Activated CD4-positive, alpha-beta T cell treated with anti-CD3 and anti-CD28 coated beads for 48 hours (primary cell): ENCODE data around the gene ZNF521.

Experiments used
- DNase-seq: peaks from one replicate; pipeline ENCODE4 v3.0.0-alpha.2; 2020

Gene ZNF521

DNA sequence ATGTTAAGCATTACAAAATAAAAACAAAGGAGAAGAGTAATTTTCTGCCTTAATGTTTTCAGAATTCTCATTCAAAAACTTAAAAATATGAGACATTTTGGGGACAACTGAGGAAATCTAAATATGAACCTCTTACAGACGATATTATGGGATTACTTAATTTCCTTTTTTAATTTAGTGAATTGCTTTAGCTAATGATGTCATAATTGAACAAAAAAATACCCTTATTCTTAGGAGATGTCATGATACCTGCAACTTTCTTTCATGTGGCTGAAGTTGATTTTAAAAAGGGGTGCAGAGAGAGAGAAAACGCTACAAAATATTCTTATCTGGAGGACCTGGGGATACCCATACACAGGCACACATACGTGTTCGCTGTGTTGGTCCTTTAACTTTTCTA lies 129.3 kb downstream of the ZNF521 start:
- DNase-seq = no peak

DNA sequence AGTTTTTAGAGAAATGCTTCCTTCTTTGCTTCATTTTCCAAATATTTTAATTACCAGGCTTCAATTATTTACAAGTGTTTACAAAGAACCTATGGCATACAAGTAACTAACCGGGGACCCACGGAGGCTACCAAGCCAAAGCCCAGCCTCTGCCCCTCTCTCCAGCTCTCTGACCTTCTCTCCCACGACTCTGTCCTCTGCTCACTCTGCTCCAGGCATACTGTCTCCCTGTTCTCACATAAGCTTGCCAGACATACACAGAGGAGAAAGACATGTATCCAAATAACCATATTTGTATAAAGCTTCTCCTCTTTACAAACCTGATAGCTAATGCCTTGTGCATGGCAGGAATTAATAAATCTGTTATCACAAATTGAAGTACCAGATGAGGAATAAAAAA lies 141.3 kb downstream of the ZNF521 start:
- no peak for DNase-seq

DNA sequence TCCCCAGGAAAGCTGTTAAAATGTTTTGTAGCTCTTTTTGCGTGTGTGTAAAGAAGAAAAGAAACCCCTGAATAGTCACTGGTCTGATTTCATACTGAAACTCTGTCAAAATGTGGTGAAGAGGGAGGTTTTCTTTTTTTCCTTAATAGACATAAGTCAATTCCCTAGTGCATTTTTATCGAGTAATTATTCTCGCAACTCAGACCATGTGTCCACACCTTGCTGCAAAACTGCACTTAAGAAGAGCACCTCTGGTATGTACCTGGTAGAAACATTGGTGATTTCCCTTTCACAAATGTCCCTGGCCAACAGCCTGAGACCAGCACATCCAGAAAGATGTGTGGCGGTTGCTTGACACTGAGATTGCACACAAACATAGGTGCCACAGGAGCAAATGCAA lies 159.9 kb downstream of the ZNF521 start:
- DNase-seq = no peak

DNA sequence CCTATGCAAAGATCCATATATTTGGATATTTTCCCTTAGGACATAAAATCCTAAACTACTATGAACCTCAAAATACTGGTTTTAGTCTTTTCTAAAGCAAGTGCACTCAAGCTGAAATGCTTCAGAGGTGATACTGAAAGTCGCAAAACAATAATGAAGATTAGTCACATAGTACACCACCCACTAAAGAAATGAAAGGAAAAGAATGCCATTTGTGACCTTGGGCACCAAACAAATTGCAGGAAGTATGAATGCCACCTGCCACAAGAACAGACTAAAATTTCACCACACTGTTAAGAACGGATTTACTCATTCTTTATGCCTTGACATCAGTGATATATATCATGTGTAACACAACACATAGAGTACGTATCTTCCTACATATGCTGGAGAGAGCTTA lies 161.5 kb downstream of the ZNF521 start:
- no peak for DNase-seq

DNA sequence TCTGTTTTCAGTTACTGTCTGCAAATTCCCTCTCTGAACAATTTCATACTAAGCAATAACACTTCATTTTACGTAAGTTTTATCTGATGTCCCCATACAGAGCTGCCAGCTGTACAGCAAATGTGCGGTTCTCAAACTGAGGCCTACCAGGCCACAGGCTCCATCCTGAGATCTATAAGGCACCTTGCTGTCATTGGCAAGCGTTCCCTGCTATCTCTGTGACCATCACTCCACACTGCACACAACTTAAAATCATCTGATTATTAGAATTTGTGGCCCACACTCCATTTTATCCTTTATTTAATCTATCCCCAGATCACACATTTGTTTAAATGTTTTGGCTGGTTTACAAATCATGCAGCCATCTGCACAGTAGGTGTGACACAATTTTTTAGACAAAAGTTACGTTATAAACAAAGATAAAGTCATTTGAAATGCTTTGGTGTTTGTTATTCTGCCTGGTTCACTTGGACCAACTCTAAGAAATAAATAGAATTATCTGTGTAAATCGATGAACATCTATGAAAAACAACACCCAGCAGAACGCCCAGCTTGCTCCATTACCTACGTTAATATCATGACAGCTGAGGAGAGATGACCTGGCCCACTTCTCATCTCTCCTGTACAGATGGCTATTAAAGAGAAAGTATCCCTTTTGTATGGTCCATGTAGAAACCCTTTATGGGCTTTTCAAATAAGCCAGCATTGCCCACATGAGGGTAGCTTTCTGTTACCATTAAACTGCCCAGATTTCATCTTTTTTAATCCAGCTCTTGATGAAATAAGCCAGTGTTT lies 162.4 kb downstream of the ZNF521 start:
- DNase-seq = no peak

DNA sequence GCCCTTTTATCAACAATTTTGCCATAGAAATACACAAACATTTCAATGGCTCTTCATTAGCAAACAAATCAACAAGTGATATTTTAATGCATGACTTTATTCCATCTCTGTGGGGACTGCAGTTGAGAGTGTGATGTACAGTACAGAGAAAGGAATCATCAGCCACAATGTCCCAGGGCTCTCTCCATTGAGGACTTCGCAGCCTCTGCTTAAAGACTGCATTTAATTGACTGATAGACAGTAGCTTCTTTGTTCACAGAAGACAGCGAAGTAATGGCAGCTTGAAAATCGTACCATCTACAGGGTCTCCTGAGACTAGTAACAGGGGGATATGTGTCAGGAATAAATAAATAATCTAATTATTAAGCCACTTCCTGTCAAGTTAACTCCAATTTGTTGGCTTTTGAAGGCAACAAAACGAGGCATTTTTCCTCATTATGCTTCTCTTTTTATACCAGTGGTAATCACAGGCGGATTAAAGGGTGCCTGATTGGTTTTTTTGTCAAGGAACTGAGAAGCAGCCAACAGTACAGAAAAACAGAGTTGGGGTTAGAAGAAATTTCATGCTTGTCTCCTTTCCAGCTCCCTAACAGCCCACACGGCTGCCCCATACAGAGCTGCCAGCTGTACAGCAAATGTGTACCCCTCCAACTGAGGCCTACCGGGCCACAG lies 164.3 kb downstream of the ZNF521 start:
- no peak for DNase-seq

DNA sequence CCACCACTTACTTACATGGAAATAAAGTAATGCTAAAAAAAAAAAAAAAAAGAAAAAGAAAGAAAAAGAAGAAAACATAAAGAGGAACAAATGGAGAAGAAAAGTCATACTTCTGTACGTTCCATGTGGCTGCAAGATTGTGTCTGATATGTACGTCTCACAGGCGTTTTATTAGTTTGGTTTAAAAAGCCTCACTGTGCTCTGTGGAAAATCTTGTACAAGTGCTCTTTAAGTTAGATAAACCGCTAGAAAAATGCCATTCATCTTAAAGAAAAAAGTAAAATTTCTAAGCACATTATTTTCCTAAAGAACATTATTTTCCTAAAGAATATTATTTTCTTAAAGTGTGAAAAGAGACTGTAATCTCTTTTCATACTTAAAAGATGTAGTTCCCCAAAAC lies 165.1 kb downstream of the ZNF521 start:
- no peak for DNase-seq

DNA sequence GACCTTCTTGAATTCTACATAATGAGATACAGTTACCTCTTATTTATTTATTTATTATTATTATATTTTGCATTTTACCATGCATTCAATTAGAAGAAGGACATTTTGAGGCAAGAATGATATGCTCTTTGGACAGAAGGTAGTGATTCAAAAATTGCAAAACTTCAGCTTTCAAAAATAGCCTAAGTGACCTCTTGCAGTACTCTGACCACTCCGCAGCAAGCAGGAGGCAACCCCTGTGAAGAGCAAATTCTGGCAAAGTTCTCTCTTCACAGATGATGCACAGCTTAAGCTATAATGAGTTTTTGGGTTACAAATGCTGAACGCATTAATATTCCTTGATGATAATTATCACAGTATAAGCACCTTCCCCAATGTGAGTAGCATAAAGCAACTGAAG lies 170.0 kb downstream of the ZNF521 start:
- DNase-seq = no peak

DNA sequence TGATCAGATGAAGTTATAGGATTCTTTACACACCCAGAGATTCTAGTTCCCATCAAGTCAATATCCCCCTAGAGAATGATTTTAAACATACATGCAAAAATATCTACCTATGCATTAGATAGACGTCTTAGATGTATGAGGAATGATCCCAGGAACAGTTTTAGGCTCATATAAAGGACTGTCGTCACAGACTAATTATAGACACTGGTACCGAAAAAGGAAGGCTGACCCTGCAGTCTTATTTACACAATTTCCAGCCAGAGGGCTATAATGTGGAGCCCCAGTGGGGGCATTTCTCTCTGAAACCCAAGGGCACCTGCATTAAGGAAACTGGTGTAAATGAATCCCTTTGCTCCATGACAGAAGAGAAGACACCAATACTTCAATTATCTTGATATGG lies 170.4 kb downstream of the ZNF521 start:
- DNase-seq = no peak

DNA sequence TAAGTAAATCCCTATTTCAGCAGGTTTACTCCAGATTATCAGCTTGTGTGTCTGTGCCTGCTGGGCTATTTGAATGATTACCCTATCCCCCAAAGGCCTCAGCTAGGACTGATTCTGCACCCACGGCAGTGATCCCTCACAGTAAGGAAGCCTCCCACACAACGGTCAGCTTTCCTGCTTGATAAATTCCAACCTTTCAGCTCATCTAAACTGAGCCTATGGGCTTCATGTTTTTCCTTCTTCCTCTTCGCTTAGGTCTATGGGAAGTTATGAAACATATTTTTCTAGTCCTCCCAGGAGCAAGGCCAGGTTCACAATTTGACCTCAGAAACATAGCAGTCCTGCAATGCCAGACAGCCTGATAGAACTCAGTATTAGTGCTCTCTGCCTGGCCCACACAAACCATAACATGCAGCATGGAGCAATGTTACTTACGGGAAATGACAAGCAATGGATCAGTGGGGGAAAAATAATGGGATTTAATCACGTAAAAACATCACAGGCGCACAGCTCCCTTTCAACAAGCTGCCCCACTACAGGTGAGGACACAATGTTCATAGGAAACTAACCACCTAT lies 170.9 kb downstream of the ZNF521 start:
- DNase-seq = no peak

DNA sequence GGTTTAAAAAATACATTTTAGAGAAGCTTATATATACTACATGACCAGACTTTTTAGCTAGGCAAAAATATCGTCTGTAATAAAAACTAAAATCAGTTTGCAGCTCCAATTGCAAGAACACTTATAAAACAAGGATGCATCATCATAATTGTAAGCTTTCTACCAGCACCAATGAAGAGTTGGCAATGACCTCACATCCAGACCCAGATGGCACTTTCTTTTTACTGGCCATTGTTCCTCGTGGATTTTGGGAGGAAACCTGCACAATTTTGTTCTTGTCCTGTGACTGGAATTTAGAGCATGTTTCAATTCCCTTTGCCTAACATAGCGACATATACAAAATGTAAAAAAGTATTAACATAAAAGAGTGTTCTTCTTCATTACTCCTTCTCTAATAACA lies 174.3 kb downstream of the ZNF521 start:
- no peak for DNase-seq

DNA sequence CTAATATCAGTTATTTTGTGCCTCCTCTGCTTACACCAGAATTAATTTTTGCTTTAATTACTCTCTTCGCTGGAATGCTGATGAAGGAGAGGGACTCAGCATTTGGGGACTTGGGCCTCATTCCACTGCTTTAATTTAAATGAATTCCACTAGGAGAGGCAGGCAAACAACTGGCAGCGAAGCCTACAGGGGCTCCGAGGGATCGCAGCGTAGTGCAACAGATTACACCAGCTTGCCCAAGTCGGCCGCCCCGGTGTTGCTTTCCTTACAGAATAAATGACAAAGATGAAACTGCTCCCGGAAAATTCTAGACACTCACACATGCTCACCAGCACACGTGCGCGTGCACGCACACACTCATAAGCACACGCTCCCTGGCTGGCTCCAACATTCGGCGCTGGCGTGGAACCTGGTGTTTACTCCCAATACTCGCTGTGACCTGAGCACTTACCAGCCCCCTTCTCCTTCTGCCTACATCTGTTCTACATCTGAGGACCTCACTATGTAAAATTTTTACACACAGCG lies 175.4 kb downstream of the ZNF521 start:
- no peak for DNase-seq

DNA sequence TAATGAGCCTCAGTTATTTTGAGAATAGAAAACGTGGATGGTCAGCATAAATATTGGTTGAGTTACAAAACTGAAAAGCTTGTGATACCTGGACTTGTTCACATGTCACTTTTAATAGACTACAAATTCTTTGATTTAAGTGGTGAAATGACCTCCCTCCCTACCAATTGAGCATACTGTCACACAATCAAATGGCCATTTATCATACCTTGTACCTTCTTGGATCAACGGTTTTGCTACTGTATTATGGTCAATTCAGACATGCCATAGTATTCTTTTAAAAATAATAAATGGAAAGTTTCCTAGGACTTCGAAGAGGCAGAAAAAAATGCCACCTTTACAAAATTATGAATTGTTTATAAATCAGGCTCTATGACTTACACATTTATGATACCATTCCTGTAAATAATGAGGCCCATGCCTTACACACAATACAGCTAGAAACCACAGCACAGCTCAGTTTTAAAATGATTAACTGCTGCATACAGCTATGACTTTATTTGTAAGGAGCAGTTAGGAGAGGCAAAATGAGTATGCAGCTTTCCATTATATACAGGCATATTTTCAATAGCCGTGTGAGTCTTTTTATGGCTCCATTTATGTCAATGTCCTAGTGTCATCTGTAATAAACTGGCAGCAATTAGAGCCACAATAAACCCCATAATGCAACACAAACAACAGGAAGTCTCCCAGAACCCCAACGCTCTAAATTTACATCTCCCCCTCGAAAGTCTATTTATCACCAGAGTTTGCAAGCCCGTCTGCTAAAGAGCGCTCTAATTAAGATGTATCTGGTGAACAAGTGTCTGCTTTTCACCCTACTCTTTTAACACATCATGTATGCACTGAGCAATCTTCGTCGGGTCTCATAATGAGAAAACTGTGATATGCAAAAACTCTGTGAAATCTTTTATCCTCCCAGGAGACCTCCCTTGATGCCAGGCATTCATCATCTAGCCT lies 176.1 kb downstream of the ZNF521 start:
- no peak for DNase-seq

DNA sequence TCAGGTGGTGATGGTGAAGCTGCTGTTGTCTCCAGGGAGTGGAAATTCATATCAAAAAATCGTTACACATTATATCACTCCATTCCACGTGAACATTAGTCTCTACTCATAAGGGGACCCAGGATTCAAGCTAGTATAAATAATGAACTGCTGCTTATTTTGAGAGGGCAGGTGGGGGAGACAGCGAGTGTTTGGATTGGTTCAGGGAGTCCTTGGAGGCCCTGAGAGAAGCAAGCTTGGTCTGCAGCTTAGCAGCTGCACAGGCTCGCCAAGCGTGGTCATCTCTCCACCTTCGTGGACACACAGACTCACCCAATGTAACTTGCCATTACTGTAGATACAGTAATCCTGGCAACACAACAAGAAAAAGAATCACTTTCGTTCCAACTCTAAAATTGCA lies 177.6 kb downstream of the ZNF521 start:
- no peak for DNase-seq

DNA sequence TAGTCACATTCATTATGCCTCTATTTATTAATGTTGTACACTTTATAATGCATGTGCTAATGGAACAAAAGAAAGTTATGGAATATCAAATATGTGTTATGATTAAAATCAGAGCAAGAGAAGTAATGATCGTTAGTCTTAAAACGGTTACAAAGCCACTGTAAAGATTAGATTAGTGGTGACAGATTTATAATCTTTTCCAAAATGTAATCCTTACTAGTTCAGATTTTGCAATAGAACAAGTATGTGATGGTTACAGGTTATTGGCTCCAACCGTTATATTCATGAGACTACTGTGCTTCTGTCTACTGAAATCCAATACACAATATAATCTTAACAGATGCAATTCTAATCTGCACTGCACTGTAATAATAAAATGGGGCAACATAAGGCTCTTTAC lies 180.6 kb downstream of the ZNF521 start:
- no peak for DNase-seq

DNA sequence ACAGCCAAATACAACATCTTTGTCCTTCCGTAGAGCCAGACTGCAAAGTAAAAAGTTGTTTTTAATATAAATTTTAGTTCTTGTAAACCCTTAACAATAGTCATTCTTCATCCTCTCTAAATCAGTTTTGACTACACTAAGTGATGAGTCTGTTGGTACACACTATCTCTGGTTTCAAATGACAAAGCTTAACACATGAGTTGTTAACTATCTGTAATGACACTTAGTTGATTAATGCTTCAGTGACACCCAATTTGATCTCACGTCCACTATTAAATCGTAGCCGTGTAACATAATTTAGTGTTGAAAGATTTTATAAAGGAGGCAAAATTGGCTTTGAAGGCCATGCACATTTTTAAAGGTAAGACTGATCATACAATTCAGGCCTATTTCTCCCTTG lies 181.6 kb downstream of the ZNF521 start:
- no peak for DNase-seq

DNA sequence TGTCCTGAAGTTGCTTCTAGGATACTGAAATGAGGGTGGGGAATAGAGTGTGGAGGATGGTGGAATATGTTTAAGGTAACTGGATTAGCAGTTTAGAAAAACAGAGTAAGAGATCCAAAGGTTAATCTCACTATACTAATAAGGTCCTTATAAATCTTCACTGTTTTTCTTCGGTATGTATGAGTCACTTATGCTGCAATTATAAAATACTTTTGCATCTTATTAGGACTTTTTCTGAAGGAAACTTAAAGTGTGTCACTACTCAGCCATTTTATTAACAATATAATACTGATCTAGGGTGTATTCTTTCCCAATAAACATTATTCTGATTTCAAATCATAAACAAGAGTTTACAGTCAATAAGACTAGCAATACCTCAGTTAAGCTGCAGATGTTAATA lies 182.3 kb downstream of the ZNF521 start:
- no peak for DNase-seq

DNA sequence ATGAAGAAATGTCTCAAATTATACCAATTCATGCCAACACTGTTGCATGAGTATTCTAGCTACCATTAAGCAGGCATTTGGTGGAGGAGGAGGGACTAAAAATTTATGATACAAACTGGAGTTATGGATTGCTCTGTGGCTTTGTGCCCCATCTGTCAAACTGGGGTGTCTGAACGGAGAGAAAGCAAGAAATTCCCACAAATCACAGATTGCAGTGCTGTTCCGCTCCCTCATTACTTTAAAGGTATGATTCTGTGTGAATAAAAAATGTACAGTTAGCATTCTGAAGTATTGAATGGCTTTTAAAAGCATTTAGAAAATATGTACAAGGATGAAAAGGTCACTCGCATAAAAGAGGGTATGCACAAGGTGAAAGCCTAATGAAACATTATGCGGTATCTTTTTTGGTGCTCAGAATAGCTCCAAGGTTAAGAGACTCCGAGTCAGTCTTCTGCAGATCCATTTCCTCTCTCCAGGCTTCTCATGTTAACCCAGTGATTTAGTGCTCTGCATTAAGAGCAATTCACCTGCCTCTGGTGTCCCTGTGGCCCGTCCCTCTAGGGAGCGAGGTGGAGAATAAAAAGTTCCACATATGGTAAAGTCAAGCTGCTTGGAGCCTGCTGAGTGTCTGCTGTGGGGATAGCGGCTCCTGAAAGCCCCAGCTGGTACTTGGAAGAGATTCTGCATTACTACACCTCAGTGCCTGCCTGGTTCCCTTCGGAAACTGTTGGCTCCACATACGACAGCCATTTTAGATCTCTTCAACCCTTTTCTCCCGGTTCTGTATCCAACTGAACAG lies 184.2 kb downstream of the ZNF521 start:
- no peak for DNase-seq

DNA sequence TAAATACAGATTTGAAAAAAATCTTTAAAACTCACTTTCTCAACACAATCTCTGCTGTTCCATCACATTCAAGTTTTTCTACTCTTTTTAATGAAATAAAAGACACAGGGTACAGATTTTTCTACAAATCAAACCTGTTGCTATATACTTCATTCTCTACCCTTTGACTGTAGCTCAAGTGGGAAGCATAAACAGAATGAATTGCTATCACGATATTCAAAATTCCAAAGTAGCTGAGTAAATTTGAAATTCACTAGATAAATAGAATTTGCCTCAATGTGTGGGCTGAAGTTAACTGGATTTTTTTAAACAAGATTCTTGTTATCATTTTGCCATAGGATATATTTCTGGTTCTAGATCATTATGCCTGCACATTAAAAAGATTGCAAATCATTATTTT lies 185.9 kb downstream of the ZNF521 start:
- no peak for DNase-seq

DNA sequence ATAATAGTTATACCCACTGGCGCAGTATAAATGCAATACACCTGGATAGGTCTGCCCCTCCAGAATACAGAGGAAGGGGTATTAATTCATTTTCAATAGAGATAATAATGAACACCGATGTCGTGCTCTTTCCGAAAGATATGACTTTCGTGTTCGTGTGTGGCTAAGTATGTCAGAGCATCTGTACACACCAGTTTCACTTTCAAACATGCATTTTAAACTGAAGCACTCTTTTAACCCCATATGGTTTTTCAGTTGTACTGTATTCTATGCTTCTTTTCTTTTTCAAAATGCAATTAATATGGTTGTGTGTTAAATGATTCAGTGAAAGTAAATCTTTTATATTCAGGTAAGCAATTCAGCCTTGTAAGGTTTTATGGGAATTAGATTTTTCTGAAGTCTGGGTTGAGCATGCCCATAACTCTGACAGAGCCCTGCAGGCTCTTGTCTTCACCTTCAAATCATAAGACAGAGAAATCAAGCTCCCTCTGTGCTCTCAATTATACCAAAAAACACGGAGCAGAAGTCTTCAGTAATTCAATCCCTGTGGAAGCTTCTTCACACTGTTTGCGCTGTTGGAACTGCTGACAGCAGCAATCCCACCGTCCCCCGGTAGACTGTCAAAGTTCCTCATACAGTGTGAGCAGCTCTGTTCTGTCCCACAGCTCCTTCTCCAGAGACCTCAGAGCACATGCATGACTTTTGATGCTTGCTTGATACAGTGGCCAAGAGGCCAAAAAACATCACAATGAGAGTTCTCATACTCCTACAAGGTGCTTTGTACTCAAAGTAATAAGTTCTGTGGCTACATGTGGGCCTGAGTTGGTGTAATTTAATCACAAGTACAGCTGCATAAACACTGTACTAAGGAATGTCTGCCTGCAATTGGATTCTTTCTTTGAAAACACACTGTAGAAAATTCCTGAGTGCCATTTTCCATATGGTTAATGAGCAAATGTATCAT lies 186.8 kb downstream of the ZNF521 start:
- no peak for DNase-seq
